H1 (cell line): ENCODE data around the gene LRRIQ3. TPM values are rescaled to one million over a fixed set of nuclear protein-coding genes. Genes with fewer than 3 reads are reported as not detected.

Source experiments
- CTCF ChIA-PET: fragments of 300-600 bp; sonication (Branson Sonifier 250); formaldehyde crosslinking; loops from one replicate; lab custom pipeline; 2021; ENCODE audit not compliant: partially characterized antibody; lab: Charles Lee
- POLR2A ChIA-PET: fragments of 300-600 bp; sonication (Branson Sonifier 250); formaldehyde crosslinking; loops from one replicate; lab custom pipeline; 2021; ENCODE audit warnings: inconsistent platforms; ENCODE audit not compliant: partially characterized antibody; lab: Charles Lee
- DNase-seq, 2 experiments: peaks; one replicate each; pipeline versions ENCODE4 v3.0.0 to v3.0.0-alpha.2; 2010 to 2022; ENCODE audit warnings: low spot score in 2 of 2, low read depth in 1 of 2, mixed read lengths in 1 of 2
- FAIRE-seq: peaks from 2 replicates; lab custom pipeline; 2011; peaks lifted over from hg19 to GRCh38; lab: Jason Lieb, UNC
- H2AFZ ChIP-seq: 2 replicates; pipeline ENCODE4 v1.8.1; 2012; ENCODE audit warnings: low read length, inconsistent platforms
- H2AK5ac ChIP-seq: 2 replicates; pipeline ENCODE4 v1.6.1; 2013; ENCODE audit warnings: low read depth, low read length
- H2BK120ac ChIP-seq: replicated peaks from 2 replicates; pipeline ENCODE3; 2013; ENCODE audit warnings: low read depth, low read length, inconsistent platforms
- H2BK12ac ChIP-seq: 2 replicates; pipeline ENCODE4 v1.6.1; 2013; ENCODE audit warnings: low read depth, low read length
- H2BK15ac ChIP-seq: 2 replicates; pipeline ENCODE4 v1.6.1; 2013; ENCODE audit warnings: low read length
- H2BK20ac ChIP-seq: 2 replicates; pipeline ENCODE4 v1.6.1; 2013; ENCODE audit warnings: low read length
- H2BK5ac ChIP-seq: 2 replicates; pipeline ENCODE4 v1.6.1; 2013; ENCODE audit warnings: low read depth, low read length
- H3K14ac ChIP-seq: 2 replicates; pipeline ENCODE4 v1.6.1; 2013; ENCODE audit warnings: inconsistent platforms; ENCODE audit not compliant: insufficient read length
- H3K18ac ChIP-seq: 2 replicates; pipeline ENCODE4 v1.6.1; 2013; ENCODE audit warnings: low read length; ENCODE audit errors: extremely low read depth
- H3K23ac ChIP-seq: 2 replicates; pipeline ENCODE4 v1.6.1; 2013; ENCODE audit warnings: inconsistent platforms; ENCODE audit not compliant: insufficient read length
- H3K23me2 ChIP-seq: 2 replicates; pipeline ENCODE4 v1.6.1; 2013; ENCODE audit warnings: low read depth, low read length
- H3K27ac ChIP-seq: 2 replicates; pipeline ENCODE4 v1.6.1; 2011; ENCODE audit warnings: low read depth, low read length, inconsistent platforms
- H3K27me3 ChIP-seq, 4 experiments: replicated peaks in 1 of 4; 1 replicate in 1 of 4; 2 replicates in 3 of 4; pipeline versions ENCODE4 v1.6.1 to v1.8.1; 2011 to 2013; ENCODE audit warnings: low read length in 3 of 4, mild to moderate bottlenecking in 3 of 4, inconsistent platforms in 2 of 4, mixed read lengths in 2 of 4, moderate library complexity in 1 of 4; ENCODE audit not compliant: control insufficient read depth in 3 of 4, insufficient read depth in 3 of 4; ENCODE audit errors: extremely low read depth in 1 of 4
- H3K36me3 ChIP-seq, 4 experiments: 2 replicates each; pipeline versions ENCODE4 v1.6.1 to v1.8.1; 2011 to 2013; ENCODE audit warnings: mild to moderate bottlenecking in 4 of 4, low read length in 3 of 4, moderate library complexity in 2 of 4, control low read depth in 1 of 4, inconsistent platforms in 1 of 4; ENCODE audit not compliant: insufficient read depth in 4 of 4, control insufficient read depth in 2 of 4
- H3K4ac ChIP-seq: replicated peaks from 2 replicates; pipeline ENCODE3; 2013; ENCODE audit warnings: low read length, low read depth, mixed read lengths, inconsistent platforms; ENCODE audit not compliant: insufficient read length
- H3K4me1 ChIP-seq, 4 experiments: replicated peaks in 1 of 4; 1 replicate in 1 of 4; 2 replicates in 3 of 4; pipeline versions ENCODE4 v1.6.1 to v1.8.1; 2011 to 2013; ENCODE audit warnings: low read length in 3 of 4, inconsistent platforms in 2 of 4, mixed read lengths in 1 of 4; ENCODE audit not compliant: insufficient read depth in 4 of 4, control insufficient read depth in 3 of 4
- H3K4me2 ChIP-seq, 2 experiments: 2 replicates each; pipeline versions ENCODE4 v1.6.1 to v1.8.1; 2011 to 2013; ENCODE audit warnings: low read depth in 2 of 2, low read length in 2 of 2, control low read depth in 1 of 2, inconsistent platforms in 1 of 2, mild to moderate bottlenecking in 1 of 2; ENCODE audit not compliant: insufficient read depth in 1 of 2
- H3K4me3 ChIP-seq, 4 experiments: fragments of 200-600, 300-600 bp in 1 of 4; sonication (generic), shearing (Covaris generic), sonication (Bioruptor Twin) in 1 of 4; 2 replicates each; pipeline versions ENCODE4 v1.5.1 to v1.8.1; 2011 to 2016; ENCODE audit warnings: low read length in 4 of 4, low read depth in 3 of 4, control low read depth in 2 of 4, inconsistent platforms in 2 of 4, mild to moderate bottlenecking in 2 of 4, mixed read lengths in 1 of 4, moderate library complexity in 1 of 4; ENCODE audit not compliant: insufficient read depth in 2 of 4; ENCODE audit errors: extremely low read depth in 1 of 4
- H3K56ac ChIP-seq: replicated peaks from 2 replicates; pipeline ENCODE3; 2013; ENCODE audit warnings: low read depth, mild to moderate bottlenecking, mixed read lengths, low read length, inconsistent platforms; ENCODE audit not compliant: insufficient read length
- H3K79me1 ChIP-seq: 2 replicates; pipeline ENCODE4 v1.6.1; 2013; ENCODE audit warnings: low read depth, low read length, control low read depth
- H3K79me2 ChIP-seq, 2 experiments: 2 replicates each; pipeline versions ENCODE4 v1.6.1 to v1.8.1; 2012 to 2013; ENCODE audit warnings: low read length in 2 of 2, mild to moderate bottlenecking in 2 of 2, inconsistent platforms in 1 of 2; ENCODE audit not compliant: insufficient read depth in 2 of 2, control insufficient read depth in 1 of 2
- H3K9ac ChIP-seq, 4 experiments: replicated peaks in 1 of 4; 1 replicate in 1 of 4; 2 replicates in 3 of 4; pipeline versions ENCODE4 v1.6.1 to v1.8.1; 2011 to 2013; ENCODE audit warnings: low read depth in 3 of 4, low read length in 3 of 4, control low read depth in 2 of 4, mild to moderate bottlenecking in 2 of 4, moderate library complexity in 2 of 4, inconsistent platforms in 1 of 4; ENCODE audit errors: extremely low read depth in 1 of 4
- H3K9me3 ChIP-seq, 2 experiments: 2 replicates each; pipeline versions ENCODE4 v1.6.1 to v1.8.1; 2012 to 2013; ENCODE audit warnings: mild to moderate bottlenecking in 2 of 2, moderate library complexity in 2 of 2, control low read depth in 1 of 2, inconsistent platforms in 1 of 2, low read depth in 1 of 2, low read length in 1 of 2, mixed read lengths in 1 of 2; ENCODE audit not compliant: insufficient read depth in 2 of 2
- H4K20me1 ChIP-seq, 2 experiments: replicated peaks in 1 of 2; 2 replicates each; pipeline versions ENCODE3 to v1.8.1; 2011 to 2013; ENCODE audit warnings: inconsistent platforms in 2 of 2, low read length in 2 of 2, mild to moderate bottlenecking in 1 of 2; ENCODE audit not compliant: insufficient read depth in 2 of 2, control insufficient read depth in 1 of 2
- H4K5ac ChIP-seq: 2 replicates; pipeline ENCODE4 v1.6.1; 2013; ENCODE audit warnings: low read length, low read depth, mixed read lengths, inconsistent platforms; ENCODE audit not compliant: insufficient read length
- H4K8ac ChIP-seq: 2 replicates; pipeline ENCODE4 v1.8.0; 2013; ENCODE audit warnings: mild to moderate bottlenecking, moderate library complexity, low read length, inconsistent platforms; ENCODE audit not compliant: insufficient read depth; ENCODE audit errors: extremely low read depth
- H4K91ac ChIP-seq: replicated peaks from 2 replicates; pipeline ENCODE3; 2013; ENCODE audit warnings: low read length, mixed read lengths, inconsistent platforms; ENCODE audit not compliant: insufficient read length
- BCL11A ChIP-seq, 2 experiments: IDR thresholded peaks; one replicate each; pipeline ENCODE4 v1.6.1; 2011; ENCODE audit warnings: low read depth in 2 of 2, low read length in 2 of 2, mild to moderate bottlenecking in 2 of 2
- CEBPB ChIP-seq: IDR thresholded peaks from 2 replicates; pipeline ENCODE4 v1.6.1; 2012; ENCODE audit warnings: low read depth, low read length
- FOSL1 ChIP-seq: IDR thresholded peaks from 2 replicates; pipeline ENCODE4 v1.6.1; 2011; ENCODE audit warnings: mild to moderate bottlenecking, low read depth, low read length, moderate library complexity; ENCODE audit not compliant: insufficient read depth
- KDM1A ChIP-seq: fragments of 200-600, 300-600 bp; sonication (generic); IDR thresholded peaks from 2 replicates; pipeline ENCODE4 v1.7.1; 2016; ENCODE audit warnings: mild to moderate bottlenecking, low read length, borderline replicate concordance
- POLR2AphosphoS5 ChIP-seq: IDR thresholded peaks from 2 replicates; pipeline ENCODE4 v1.6.1; 2011; ENCODE audit warnings: low read depth, low read length
- RBBP5 ChIP-seq: IDR thresholded peaks from 2 replicates; pipeline ENCODE4 v1.7.1; 2012; ENCODE audit warnings: low read depth, mild to moderate bottlenecking, inconsistent platforms, low read length, moderate library complexity, borderline replicate concordance
- RXRA ChIP-seq: IDR thresholded peaks from 2 replicates; pipeline ENCODE4 v1.6.1; 2011; ENCODE audit warnings: low read depth, mild to moderate bottlenecking, low read length, moderate library complexity; ENCODE audit not compliant: insufficient read depth
- SIX5 ChIP-seq: IDR thresholded peaks from 2 replicates; pipeline ENCODE4 v1.6.1; 2011; ENCODE audit warnings: mild to moderate bottlenecking, low read depth, low read length
- TAF7 ChIP-seq: optimal IDR thresholded peaks from 2 replicates; pipeline ENCODE3; 2011; ENCODE audit warnings: low read depth, mild to moderate bottlenecking, inconsistent platforms, low read length, moderate library complexity, borderline replicate concordance
- YY1 ChIP-seq: IDR thresholded peaks from 2 replicates; pipeline ENCODE4 v1.6.1; 2011; ENCODE audit warnings: low read depth, mild to moderate bottlenecking, low read length
- polyA plus RNA-seq, 7 experiments: library from polyadenylated mRNA; depleted of rRNA in 3 of 7; stranded (reverse) in 5 of 7; unstranded in 2 of 7; fragments of >200 nt in 5 of 7; fragments of 200-250 nt in 2 of 7; gene quantifications; 1 replicate in 5 of 7; 2 replicates in 1 of 7; 4 replicates in 1 of 7; pipeline versions ENCODE4 v1.2.1 to v1.2.3, GENCODE V29; 2011 to 2013; ENCODE audit warnings: missing spikeins in 2 of 7, mixed read lengths in 2 of 7
- total RNA-seq: library from RNA; stranded (reverse); fragmentation: NEBNext Ultra II Directional; extraction: Animal tissue kit (Norgen Biotek cat#: 25700); gene quantifications from 2 replicates; pipeline ENCODE4 v1.2.1, GENCODE V29; 2021
- TF ChIP-seq, protein P1 (sequence below), 3 experiments: IDR thresholded peaks; 1 replicate in 2 of 3; 2 replicates in 1 of 3; pipeline versions ENCODE4 v1.5.1 to v1.6.1; 2011; ENCODE audit warnings: low read length in 3 of 3, mild to moderate bottlenecking in 3 of 3, inconsistent platforms in 2 of 3, low read depth in 1 of 3, moderate library complexity in 1 of 3; ENCODE audit not compliant: insufficient read depth in 1 of 3; ENCODE audit errors: control extremely low read depth in 1 of 3
- TF ChIP-seq, protein P2 (sequence below): IDR thresholded peaks from 2 replicates; pipeline ENCODE4 v1.6.1; 2012; ENCODE audit warnings: inconsistent platforms

LRRIQ3 gene
- total and polyA plus RNA-seq, 2 of the 8 experiments (the other 6 are each of a cell fraction or from before 2014, with no cell fraction given), result 0.08 to 0.19 TPM

DNA sequence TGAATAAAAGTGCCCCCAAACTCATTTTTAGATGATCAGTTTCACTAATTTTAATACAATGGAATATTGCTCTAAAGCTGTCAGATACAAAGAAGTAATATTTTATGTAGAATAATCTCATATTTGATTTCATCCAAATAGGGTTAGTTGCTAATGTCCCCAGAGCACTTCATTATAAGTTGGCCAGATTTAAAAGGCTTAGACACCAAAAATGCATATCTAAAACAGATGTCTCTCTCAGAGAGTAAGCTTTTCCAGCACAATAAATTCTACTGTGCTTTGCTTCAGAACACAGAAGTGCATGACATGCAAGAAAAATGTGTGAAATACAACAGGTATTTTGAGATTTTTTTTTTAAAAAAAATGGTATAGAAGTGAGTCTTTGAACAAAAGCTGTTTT lies 194.2 kb downstream of the LRRIQ3 start:
- Histone ChIP-seq H2BK20ac (no peak overlapping the region), H3K9ac (no peak overlapping the region), H4K5ac (no peak overlapping the region), H2BK120ac (no peak overlapping the region), H3K4me2 (no peak overlapping the region), H4K8ac (no peak overlapping the region), H3K9me3 (no peaks in the 10 kb centered on the region), H2AFZ (no peak overlapping the region), H3K4me3 (no peak overlapping the region), H3K79me2 (no peaks in the 10 kb centered on the region), H3K4me1 (no peaks in the 10 kb centered on the region), H3K27ac (no peak overlapping the region), H3K79me1 (no peaks in the 10 kb centered on the region), H3K23me2 (no peaks in the 10 kb centered on the region), H2BK15ac (no peak overlapping the region), H2AK5ac (no peak overlapping the region), H3K4ac (no peak overlapping the region), H3K23ac (no peak overlapping the region), H2BK5ac (no peak overlapping the region), H3K56ac (no peak overlapping the region), H4K91ac (no peak overlapping the region), H3K18ac (no peak overlapping the region), H2BK12ac (no peak overlapping the region), H3K14ac (no peak overlapping the region), H4K20me1 (no peaks in the 10 kb centered on the region), H3K36me3 (no peaks in the 10 kb centered on the region; a peak in 1 of 8 replicates), H3K27me3 (no peaks in the 10 kb centered on the region)
- DNase-seq (no peak), FAIRE-seq (no peak)
- POLR2A ChIA-PET, result interaction anchor here (0.6 kb wide), 1 partner anchor 1142 kb away, joined by 3 read pairs; no protein-coding TSS in a partner anchor
- CTCF ChIA-PET, result interaction anchor here (0.6 to 1.3 kb wide), 3 partner anchors 10 to 556 kb away, joined by 3 to 5 read pairs (median 3); no protein-coding TSS in a partner anchor
- no peak for TF ChIP-seq RBBP5
- TF ChIP-seq FOSL1, result no peak
- TF ChIP-seq, protein P1, sequence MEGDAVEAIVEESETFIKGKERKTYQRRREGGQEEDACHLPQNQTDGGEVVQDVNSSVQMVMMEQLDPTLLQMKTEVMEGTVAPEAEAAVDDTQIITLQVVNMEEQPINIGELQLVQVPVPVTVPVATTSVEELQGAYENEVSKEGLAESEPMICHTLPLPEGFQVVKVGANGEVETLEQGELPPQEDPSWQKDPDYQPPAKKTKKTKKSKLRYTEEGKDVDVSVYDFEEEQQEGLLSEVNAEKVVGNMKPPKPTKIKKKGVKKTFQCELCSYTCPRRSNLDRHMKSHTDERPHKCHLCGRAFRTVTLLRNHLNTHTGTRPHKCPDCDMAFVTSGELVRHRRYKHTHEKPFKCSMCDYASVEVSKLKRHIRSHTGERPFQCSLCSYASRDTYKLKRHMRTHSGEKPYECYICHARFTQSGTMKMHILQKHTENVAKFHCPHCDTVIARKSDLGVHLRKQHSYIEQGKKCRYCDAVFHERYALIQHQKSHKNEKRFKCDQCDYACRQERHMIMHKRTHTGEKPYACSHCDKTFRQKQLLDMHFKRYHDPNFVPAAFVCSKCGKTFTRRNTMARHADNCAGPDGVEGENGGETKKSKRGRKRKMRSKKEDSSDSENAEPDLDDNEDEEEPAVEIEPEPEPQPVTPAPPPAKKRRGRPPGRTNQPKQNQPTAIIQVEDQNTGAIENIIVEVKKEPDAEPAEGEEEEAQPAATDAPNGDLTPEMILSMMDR (IDR thresholded peaks at IDR 0.05; ENCODE audit: control extremely low read depth in 1 of 3, insufficient read depth in 1 of 3, low read depth in 1 of 3, low read length in 3 of 3), result no peak
- TF ChIP-seq, protein P2, sequence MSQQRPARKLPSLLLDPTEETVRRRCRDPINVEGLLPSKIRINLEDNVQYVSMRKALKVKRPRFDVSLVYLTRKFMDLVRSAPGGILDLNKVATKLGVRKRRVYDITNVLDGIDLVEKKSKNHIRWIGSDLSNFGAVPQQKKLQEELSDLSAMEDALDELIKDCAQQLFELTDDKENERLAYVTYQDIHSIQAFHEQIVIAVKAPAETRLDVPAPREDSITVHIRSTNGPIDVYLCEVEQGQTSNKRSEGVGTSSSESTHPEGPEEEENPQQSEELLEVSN, result no peak
- no peak for TF ChIP-seq BCL11A (IDR thresholded peaks at IDR 0.05; ENCODE audit: low read depth in 2 of 2, low read length in 2 of 2)
- no peak for TF ChIP-seq RXRA
- TF ChIP-seq SIX5, result no peak
- TF ChIP-seq POLR2AphosphoS5, result no peak
- TF ChIP-seq CEBPB, result no peak
- no peak for TF ChIP-seq YY1
- no peak for TF ChIP-seq TAF7
- no peak for TF ChIP-seq KDM1A
